ENCODE measurements around the gene CASK.
"Not testable (repeated sequence)": the region's sequence is repeated elsewhere in the genome, so short reads cannot be mapped to it uniquely, and the experiment has no call there.

CASK gene

DNA sequence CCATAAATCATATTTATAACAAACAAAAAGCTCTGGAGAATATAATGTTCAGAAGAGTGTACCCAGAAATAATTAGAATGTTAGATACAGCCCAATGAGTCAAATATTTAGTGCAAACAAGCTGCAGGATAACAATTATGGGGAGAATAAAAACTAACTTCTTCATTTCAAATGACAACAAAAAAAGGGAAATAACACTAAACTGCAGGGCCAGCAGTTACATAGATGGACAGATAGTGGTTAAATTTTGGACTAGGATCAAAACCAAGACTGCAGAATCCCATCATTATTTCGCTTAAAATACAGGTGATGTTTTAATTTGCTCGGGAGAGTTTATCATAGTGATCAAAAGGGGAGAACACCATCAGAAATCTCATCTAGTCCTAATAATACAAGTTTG lies 235.2 kb downstream of the CASK start:
- DNase-seq, result no peak

DNA sequence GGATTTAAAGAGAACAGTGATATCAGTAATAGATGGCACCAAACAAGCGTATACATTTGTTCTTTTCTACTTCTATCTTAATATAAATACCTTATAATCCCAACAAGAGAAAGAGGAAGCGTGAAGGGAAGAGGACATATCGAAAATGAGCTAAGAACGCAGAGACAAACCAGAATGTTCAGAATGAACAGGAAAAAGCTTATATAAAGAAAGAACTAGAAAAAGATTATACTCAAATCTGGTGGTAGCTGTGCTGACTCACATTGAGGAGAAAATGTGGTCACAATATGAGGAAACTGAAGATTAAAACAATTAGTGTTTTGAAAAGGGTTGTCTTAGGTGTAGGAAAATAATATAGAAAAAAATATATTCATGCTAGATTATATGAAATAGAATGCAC lies 236.6 kb downstream of the CASK start:
- DNase-seq, result no peak

DNA sequence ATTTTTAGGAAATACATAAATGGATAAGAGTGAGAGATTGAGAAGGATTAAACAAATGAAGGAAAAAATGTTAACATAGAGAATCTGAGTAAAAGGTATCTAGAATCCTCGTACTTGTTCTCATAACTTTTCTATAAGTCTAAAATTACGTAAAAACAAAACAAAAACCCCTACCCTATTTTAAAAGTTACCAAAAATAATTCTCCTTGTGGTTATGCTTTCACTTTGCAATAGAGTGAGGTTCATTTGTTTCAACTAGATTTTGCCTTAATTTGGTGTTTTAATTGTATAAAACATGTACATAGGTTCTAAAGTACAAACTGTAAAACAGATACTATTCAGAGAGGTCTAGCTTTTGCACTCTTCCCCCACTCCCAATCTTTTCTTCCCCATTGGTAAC lies 238.4 kb downstream of the CASK start:
- DNase-seq, result no peak

DNA sequence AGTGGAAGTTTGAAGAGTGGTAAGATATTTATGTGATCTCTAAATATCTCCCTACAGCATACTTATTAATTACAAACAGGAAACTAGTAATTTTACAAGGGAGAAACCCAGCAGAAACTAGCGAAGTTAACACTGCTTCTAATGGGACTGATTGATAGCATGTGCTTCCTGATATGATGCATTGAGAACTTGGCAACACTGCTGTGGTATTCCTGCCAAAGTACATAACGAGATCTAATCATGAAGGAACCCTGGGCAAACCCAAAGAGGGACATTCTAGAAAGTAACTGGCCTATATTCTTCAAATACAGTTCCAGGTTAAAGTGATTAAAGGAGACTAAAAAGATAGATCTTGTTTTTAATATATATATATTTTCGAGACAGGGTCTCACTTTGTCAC lies 239.2 kb downstream of the CASK start:
- no peak for DNase-seq

DNA sequence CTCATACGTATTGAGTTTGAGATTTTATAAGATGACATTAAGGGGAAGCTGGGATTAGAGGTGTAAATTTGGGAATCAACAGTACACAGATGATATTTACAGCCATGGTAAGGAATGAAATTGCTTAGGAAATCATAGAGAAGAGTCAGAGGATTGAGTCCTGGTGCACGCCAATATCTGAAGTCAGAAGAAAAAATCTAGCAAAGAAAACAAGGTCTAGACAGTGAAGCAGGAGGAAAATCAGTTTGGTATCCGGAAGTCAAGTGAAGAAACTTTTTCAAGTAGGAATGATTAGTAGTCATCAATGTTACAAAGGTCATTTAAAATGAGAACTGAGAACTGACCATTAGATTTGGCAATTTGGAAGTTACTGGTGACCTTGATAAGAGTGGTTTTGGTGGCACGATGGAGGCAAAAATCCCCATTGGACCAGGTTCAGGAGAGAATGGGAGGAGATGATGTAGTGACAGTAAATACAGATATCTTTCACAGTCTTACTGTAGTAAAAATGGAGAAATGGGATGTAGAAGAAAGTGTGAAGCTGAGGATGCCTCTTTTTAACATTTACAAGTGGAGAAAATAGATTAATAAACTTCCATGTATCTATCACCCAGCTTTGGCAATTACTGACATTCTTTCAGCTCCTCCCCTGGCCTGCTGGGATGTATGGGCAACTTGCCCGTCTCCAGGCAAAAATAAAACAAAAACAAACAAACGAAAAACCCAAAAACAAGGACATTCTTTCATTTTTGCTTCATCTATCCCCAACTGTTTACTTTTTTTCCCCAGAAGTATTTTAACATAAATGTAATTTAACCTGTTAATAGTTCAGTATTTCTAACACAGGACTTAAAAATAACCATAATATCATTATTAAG lies 245.9 kb downstream of the CASK start:
- no peak for DNase-seq

DNA sequence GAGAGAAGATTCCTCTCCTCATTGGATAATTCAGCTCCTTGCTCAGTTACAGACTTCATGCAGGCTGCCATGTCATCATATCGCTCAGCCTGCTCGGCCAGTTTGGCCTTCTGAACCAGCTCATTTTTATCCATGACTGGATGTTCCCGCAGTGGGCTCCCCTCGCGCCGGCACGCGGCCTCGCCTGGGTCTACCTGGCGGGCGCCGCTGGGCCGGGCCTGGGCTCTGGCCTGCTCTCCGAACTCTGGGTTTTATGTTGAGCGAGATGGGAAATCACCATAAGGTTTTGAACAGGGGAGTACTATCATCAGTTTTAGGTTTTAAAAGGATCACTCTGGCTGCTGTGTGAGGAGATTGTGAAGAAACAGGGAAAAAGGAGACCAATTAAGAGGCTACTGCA lies 247.0 kb downstream of the CASK start:
- DNase-seq, result not testable (repeated sequence)

DNA sequence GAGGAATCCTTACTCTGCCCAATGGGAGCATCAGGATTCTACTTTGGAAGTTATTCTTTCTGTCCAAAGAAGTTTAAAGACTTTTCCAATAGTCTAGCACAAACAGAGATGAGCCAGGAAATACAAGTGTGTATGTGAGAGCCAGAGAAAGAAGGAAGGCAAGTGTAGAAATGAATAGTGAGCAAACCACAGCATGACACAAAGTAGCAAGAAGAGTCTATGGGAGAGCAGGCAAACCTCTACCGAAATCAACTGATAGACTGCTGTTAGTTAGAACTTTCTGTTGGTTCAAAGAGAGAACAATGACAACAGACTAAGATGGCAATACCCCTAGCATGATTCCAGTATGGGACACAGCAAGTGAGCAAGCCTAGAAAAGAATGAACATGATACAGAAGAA lies 250.7 kb downstream of the CASK start:
- no peak for DNase-seq

DNA sequence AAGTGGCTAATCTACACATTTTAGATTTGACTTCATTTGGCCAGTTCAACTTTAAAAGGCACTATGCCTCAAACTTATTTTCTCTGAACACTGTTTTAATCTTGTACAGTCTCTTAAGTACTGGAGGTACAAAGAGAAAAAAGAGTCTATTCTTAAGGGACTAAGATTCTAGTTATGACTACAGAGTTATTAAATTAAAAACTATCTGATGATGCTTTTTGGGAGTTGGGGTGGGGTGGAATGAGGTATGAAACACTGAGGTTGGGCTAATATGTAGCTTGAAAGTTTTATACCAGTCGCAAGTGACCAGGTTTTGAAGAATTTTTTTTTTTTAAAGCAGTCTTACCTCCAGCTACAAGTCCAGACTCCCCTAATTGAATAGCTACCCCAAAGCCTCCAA lies 252.3 kb downstream of the CASK start:
- DNase-seq, result no peak

DNA sequence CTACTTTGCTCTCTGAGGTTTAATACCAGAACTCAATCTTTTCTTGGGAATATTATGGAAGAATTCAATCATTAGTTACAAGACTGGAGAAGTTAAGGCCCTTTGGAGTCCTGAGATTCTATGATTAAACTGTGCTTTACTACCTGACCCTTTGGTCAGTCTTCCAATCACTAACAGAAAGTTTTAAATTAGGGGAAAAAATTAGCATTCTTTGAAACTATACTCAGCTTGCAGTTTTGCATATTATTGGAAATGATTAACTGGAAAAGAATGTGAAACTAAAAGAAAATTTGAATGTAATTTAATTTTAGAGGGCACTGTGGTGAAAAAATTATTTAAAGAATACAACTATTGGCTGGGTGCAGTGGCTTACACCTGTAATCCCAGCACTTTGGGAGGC lies 253.2 kb downstream of the CASK start:
- DNase-seq, result no peak

DNA sequence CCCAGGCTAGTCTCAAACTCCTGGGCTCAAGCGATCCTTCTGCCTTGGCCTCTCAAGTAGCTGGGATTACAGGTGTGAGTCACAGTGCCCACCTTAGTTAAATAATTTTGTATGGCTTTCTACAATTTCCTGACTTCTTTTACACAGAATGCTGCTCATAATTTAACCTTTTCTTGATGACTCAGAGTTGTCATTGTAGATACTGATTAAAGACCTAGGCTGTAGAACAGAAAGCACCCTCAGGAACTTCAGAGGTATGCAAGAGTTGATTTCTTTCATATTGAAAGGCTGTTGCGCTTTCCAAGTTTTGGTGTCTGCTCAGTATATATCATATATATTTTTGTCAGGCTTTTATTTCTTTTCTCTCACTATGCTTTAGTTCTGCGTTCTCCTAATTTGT lies 255.7 kb downstream of the CASK start:
- no peak for DNase-seq

DNA sequence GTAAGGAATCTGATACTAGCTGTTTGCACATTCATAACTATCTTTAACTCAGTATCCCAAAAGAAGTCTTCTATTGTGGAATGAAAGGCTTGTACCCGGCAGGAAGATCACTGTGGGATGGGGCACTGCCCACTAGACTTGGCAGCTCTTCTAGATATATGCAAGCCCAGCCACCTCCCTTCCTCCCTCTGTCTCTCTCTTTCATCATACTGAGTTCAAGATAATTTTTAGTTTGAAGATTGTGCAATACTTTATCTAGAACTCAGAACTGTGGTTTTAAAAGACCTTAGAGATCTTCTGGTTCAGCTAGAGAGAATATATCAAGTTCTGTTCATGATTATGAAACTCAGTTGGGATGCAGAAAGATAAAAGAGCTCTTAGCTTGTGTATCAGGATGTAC lies 257.1 kb downstream of the CASK start:
- DNase-seq, result no peak

DNA sequence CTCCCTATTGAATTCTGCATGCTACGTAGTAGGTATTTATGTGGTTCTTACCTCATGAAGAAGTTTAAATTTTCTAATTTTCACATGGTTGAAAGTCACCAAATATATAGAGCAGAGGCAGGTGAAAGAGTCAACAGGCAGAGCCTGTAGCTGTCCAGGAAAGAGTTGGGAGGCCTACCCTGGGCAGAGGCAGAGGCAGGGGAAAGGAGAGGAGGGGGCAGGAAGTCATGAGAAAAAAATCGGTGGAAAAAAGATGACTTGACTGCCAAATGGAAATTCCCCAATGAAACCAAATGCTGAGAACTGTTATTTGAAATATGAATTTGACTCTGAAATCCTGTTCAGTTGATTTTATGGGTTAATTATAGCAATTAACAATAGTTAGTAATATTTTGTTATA lies 257.7 kb downstream of the CASK start:
- no peak for DNase-seq

DNA sequence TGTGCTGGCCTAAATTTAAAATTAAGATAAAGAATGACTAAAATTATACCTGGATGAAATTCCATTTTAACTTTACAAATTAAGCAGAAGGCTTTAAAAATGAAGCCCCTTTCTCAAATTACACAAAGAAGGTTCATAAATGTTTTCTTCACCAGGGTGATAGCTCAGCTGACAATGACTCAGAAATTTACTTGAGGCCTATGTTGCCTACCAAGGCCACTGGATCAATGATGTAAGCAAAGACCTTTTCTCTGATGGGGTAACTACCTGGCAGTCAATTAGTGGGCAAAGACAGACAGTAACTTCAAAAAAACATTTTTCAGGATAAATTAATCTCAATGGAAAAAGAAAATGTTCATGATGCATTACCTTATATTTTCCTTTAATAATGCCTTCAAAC lies 258.4 kb downstream of the CASK start:
- no peak for DNase-seq

DNA sequence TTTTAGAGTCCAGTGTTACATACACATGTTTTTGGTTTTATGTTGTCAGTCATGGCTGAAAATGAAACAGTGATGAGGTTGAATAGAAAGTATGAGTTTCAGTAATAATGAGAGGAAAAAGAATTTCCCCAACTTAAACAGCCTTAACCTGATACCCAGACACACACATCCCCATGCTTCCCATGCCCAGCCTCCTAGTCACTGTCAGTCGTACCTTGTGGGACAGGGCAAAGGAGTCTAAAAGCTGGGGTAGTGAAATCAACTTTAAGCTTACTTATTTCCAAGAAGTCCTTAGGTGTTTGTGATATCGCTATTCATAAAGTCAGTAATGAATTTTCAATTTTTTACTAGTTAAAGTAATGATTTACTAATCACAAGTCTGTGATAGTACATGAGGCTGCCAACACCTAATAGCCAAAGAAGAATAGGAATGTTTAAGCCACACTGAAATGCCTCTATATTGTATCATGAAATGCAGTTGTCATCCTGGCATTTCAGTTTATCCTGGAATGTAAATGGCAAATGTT lies 258.9 kb downstream of the CASK start:
- DNase-seq, result no peak

DNA sequence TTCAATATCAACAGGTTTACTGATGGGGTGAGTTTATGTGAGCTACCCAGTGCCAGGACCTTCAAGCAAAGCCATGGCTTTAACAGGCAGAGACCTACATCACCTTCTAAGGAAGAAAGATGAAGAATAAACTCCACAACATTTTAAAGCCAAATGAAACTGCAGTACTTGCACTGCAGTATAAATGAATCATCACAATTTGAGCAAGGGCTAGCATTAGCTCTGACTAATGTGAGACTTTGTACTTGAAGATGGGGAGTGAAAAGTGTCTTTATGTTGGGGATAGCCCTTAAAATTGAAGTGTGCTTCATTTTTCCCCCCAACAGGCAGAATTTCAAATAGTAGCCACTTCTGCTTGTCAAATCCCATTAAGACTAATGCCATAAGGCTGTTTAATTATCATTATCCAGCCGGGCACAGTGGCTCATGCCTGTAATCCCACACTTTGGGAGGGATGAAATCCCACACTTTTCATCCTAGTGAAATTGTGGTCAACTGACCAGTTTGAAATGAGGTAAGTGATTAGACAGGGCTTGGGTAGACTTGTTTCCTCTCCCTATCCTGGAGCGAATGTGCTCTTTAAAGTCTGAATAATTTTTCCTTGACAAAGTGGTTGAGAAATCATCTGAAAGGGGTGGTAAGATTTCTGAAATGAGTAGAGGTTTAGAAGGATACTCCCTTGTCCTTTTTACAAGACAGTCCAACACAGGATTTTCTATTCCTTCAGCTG lies 261.8 kb downstream of the CASK start:
- DNase-seq, result no peak

DNA sequence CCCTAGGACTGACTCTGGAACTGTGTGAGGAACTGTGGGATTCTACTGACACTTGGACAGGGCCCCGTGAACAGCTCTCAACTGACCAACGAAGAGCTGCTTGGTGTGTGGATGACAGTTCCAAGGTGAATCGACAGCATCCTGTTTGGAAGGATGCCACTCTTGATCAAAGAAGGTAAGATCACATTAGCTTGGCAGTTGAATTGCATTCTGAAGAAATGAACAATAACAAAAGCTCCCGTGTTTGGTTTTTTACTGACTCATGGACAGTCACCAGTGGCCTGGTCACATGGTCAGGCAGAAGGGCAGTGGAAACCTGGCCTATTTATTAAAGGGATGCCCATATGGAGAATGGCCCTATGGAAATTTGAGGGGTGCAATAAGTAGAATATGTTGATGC lies 267.7 kb downstream of the CASK start:
- DNase-seq, result no peak

DNA sequence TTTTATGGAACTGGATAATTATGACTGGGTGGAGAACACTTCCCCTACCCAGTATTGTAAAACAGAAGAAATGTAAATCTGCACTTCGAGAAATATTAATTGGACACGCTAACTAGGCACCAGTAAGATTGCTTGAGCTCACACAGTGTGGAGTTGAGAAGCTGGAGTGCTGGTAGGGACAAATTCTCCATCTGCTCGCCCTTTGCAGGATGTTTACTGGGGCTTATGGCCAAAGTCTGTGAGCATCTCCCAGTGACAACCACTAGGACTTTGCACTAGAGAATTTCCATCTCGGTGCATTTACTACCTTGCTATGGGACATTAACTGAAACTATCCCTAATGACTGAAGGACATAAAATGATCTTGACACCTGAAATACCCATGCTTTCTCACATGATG lies 268.3 kb downstream of the CASK start:
- DNase-seq, result no peak

DNA sequence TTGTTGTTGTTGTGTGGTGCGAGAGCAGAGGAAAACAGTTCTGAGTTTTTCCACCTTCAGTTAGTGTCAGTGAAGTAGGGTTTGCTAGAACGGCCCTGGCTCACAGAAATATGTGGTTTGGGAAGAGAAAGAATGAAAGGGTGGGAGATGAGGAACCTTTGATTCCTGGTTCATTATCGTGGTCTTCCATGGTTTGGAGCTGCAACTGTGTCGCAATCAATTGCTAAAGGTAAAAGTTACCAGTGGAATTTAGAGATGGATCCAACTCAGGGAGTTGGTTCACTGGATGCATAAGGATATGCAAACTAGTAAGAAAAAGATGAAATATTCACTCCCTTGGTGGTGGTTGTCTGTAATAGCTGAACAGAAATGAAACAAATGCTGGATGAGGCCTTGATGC lies 270.2 kb downstream of the CASK start:
- no peak for DNase-seq

DNA sequence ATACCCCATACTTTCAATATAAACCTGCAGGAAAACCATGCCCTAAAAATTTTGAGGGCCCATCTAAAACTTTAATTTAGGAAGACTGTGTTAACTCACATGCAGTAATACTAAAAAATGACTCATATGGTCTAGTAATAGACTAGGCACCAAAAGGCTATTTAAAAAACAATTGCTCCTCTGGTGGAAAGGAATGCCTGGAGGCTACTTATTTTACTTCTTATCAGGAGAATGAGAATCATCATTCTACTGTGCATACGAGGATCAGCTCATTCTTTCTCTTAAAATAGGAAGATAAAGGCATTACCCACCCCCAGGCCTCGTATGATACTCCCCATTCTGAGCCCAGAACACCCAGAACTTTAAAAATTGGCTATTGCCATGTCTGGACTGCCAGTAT lies 277.2 kb downstream of the CASK start:
- DNase-seq, result not testable (repeated sequence)

DNA sequence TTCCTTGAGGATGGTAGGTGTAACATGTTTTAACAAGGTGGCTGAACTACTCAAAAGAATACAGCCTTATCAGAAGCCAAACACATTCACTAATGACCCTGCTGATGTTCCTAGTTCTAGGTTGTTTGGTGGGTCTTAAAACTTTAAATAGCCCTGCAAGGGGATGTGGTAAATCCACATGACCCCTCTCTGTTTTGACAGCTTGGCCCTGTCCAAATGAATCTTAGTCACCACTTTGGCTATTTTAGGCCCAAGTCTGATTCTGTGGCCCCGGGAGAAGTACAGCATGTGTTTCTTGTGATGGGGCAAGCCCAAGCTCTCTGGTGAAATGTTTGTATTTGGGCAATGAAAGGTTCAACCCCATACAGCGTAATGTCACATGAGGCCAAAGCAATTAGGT lies 289.1 kb downstream of the CASK start:
- no peak for DNase-seq

DNA sequence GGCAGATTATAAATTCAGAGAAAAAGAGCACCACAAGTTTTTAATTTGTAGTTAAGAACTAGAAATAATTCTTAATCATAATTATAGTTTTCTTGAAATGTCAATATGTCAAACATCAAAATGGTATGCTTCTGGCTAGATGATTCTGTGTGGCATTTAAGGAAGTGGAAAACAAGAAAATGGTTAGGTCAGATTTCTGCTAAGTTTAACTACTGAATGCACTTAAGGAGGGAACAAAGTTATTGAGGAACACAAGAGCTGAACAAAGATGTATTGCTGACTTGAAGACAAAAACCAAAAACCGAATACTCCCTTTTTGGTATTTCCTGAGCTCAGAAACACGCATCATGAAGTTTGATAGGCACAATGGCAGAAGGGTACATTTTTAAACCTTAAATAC lies 293.3 kb downstream of the CASK start:
- DNase-seq, result no peak

DNA sequence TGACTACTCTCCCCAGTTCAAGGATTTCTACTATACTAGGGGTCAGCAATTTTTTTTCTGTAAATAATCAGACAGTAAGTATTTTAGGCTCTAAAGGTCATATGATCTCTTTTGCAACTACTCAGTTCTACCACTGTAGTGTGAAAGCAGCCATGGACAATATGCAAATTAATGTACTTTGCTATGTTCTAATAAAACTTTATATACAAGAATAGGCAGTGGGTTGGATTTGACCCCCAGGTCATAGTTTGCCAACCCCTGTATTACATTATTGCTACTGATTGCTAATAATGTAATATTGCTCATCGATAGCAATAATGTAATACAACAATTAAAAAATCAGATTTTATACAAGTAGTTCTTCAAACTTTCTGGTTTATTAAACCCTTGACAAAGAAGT lies 293.8 kb downstream of the CASK start:
- DNase-seq, result no peak

DNA sequence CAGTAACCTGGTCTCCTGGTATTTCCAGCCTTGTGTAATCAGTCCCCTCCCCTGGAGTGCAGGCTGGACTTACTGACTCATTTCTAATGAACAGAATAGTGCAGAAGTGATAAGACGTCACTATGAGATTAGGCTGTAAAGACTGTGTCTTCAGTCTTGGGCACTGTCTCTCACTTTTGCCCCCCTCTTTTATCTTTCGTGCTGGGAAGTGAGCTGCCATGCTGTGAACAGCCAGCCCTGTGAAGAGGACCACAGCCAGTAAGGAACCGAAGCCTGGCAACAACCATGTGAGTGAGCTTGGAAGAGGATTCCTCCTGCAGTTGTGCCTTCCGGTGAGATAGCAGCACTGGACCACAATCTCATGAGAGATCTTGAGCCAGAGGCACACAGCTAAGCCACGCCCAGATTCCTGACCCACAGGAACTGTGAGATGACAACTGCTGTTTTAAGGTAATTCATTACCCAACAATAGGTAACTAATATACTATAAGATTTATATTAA lies 302.1 kb downstream of the CASK start:
- DNase-seq, result no peak

DNA sequence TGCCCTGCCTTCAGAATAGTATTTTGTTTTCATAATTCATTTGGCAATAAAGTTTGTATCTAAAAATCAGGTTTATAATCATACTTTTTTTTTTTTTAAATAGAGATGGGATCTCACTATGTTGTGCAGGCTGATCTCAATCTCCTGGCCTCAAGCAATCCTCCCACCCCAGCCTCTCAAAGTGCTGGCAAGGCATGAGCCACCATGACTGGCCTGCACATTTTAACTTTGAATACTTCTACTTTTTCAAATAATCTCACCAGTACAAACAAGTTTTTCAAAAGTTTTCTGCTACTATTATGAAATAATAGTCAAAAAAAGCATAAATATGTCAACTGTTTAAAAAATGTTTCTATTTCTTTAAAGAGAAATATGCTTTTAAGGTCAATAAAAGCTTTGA lies 304.1 kb downstream of the CASK start:
- no peak for DNase-seq

All from amniotic stem cell (primary cell).